Posterior cingulate gyrus (tissue), 11 donors: ENCODE measurements around the gene ERO1A.
"Not testable (repeated sequence)": the region's sequence is repeated elsewhere in the genome, so short reads cannot be mapped to it uniquely, and the experiment has no call there.

Experiments
- DNase-seq, 10 donors: peaks; one replicate each; pipeline versions ENCODE4 v3.0.0 to v3.0.0-alpha.2; 2020 to 2021; ENCODE audit warnings: mixed read lengths in 3 of 10
- intact Hi-C: fragments of 100-400 bp; cut with DNase I; formaldehyde crosslinking; loops from one replicate; pipeline ENCODE4 v1.15.1; 2023

The ERO1A gene, protein sequence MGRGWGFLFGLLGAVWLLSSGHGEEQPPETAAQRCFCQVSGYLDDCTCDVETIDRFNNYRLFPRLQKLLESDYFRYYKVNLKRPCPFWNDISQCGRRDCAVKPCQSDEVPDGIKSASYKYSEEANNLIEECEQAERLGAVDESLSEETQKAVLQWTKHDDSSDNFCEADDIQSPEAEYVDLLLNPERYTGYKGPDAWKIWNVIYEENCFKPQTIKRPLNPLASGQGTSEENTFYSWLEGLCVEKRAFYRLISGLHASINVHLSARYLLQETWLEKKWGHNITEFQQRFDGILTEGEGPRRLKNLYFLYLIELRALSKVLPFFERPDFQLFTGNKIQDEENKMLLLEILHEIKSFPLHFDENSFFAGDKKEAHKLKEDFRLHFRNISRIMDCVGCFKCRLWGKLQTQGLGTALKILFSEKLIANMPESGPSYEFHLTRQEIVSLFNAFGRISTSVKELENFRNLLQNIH

DNA sequence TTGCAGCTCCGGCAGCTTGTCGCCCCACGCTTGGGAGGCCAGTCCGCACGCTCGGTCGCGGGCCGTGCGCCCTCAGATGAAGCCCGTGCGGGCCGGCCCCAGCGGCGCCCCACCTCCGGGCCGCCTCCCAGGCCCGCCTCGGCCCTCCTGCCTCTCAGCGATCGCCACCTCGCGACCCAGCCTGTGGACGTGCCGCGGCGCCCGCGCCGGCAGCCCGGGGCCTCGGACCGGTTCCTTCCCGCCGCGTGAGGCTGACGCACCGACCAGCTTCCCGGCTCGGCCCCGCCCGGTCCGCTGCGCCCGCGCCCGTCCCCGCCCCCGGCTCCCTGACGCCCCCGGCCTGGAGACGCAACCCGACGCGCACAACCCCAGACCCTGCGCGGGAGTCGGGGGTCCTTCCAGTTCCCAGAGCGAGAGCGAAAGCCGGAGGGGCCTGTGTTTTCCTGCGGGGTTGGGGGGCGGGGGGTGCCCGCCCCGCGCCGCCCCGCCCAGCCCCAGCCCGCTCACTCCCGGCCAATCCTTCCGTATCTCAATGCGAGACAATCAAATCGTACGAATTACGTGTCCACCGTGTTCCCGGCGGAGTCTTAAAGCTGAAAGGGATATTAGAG lies at the start of gene ERO1A:
Gene ERO1A (minus strand): TSS at position 78 of the 611 bp plus-strand sequence. CDS start 77 bp downstream, at position 1.
- intact Hi-C loops = no loop called here
- peak; percentile 46 to 95 (median 72) for DNase-seq

DNA sequence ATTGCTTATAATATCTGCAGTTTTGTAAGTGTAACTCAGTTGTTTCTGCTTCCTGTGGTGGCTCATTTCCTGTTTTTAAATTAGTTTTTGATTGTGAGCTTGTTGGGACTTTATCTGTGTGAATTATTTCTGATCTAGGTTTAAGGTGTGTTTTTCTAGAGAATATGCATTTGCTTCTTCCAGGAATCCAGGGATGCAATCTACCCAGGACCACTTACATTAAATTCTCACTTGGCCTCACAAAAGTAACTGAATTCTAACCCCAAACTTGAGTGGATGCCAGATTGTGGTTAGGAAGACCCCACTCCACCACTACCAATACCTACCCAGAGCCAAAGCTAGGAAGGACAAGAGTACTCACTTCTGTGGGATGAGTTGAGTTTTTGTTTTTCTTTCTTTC lies 46.5 kb upstream of the ERO1A start:
- intact Hi-C loops = no loop called here
- DNase-seq = no peak

DNA sequence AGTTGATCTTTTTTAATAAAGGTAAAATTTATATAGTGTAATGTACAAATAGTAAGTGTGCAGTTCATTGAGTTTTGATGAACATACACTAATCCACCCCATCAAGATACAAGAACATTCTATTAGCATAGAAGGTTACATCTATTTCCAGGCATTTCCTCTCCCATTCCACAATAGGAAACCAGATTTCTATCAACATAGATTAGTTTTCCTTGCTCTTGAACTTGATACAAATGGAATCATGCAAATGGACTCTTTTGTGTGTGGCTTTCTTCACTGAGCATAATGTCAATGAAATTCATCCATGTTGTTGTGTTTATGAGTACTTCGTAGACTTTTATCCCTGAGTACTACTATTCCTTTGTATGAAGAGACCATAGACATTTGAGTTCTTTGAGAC lies 45.4 kb upstream of the ERO1A start:
- DNase-seq = no peak
- intact Hi-C loops = no loop called here

DNA sequence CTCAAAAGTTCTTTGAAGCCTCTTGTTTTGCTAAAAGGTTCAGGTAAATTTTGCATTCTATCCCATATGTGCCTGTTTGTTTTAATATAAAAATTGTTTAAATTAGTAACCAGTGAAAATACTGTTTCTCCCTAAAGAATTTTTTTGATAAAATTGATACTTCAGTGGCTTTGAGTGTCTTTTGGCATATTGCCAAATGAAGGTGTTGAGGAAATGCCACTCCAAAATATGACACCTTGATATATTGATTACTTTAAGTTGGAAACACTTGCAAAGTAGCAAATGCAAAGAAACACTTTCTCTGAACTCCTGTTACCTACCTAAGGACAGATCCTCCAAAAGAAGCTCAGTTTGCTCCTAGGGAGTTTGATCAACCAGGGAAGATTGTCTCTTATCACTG lies 43.1 kb upstream of the ERO1A start:
- intact Hi-C loops = no loop called here
- DNase-seq = no peak

DNA sequence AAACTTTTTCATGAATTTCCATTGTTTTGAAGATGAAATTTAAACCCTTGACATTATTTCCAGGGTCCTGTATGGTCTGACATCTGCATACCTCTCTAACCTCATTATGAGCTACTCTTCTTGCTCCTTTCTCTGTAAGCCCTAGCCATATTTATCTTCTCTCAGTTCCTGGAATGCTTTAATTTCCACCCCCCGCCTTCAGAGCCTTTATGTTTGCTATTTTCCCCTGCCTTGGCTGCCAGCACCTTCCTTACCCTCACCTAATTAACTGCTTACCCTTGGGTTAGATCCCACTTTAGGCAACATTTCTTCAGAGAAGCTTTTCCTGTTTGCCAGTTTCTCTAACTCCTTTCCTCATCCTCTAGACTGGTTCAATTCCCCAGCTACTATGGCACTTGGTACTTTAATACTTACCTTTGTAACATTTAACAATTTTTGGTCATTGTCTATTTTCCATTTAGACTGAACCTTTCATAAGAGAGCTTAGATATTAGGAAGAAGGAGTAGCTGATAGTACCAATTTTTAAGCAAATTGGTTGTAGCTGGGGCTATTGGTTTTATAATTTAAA lies 40.6 kb upstream of the ERO1A start:
- no peak for DNase-seq
- intact Hi-C loops = no loop called here

DNA sequence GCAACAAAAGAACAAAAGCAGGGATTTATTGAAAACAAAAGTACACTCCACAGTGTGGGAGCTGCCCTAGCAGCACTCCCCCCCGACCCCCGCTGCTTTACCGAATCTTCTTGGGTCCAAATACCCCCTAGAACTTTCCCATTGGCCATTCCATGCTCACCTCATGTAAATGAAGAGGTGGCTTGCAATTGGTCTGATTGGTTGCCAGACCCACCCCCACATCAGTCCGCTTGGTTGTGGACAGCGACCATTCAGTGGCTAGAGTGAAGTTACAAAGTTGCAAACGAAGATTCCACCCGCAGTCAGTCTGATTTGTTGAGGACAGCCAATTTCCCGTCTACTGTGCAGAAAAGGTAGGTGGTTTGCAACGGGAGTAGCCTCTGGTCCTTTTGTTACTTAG lies 38.5 kb upstream of the ERO1A start:
- intact Hi-C loops = loop anchor here (5.0 kb wide), 1 partner anchor 58 kb away; the partner anchor contains the start of gene GNPNAT1
- no peak for DNase-seq

DNA sequence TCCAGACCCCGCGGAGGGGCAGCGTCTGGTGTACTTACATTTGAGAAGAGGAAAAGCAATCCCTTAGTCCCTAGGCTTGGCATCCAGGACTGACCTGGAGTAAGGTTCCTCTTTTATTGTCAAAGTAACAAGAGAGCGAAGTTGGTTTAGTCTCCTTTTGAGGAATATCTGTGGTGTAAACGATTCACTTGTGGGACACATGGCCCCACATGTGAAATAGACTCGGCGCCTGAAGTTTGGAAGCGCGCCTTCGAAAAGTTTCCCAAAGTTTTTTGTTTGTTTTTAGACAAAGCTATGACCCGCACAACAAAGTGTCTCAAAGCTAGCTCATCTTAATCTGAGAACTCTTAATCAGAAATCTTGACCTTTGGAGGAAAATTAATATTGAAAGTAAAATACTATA lies 35.4 kb upstream of the ERO1A start:
- no peak for DNase-seq
- intact Hi-C loops = loop anchor here (5.0 kb wide), 1 partner anchor 62 kb away; the partner anchor contains the start of gene GNPNAT1

DNA sequence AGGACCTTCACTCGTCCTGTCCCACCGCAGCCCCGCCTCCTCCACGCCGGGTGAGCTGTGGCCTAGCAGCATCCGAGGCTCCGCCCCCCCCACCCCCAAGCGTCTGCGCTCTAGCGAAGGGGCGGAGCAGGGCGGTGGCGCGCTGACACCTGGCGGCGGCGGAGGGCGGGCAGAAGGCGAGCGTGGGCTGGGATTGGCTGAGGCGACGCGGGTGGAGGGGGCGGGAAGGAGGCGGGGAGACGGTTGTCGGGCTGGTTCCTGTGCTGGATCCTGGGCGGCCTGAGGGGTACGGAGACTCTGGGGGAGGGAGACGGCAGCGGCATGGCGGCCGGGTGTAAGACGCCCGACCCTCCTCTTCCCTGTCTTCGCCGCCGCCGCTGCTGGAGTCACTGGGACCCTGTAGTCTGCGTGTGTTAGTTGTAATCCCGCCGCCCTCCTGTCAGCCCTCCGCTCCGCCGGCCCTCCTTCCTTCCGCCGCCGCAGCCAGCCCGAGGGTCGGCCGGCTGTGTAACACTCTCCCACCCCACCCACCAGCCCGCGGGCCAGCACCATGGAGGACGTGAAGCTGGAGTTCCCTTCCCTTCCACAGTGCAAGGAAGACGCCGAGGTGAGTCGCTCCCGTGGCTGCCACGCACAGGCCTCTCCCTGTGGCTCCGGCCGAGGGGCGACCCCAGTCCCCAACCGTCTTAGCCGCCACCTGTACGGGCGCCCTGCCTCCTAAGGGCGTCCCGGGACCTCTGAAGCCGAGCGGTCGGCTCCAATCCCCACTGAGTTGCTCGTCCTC lies 34.8 kb upstream of the ERO1A start, which contains the start of gene STYX:
Gene STYX (plus strand): TSS at position 242 of the 784 bp plus-strand sequence. CDS start 309 bp downstream, at position 551.
- intact Hi-C loops = loop anchor here (1.0 to 5.0 kb wide), 2 partner anchors 23 to 62 kb away; partner anchors contain the start of genes GNPNAT1 and PSMC6

DNA sequence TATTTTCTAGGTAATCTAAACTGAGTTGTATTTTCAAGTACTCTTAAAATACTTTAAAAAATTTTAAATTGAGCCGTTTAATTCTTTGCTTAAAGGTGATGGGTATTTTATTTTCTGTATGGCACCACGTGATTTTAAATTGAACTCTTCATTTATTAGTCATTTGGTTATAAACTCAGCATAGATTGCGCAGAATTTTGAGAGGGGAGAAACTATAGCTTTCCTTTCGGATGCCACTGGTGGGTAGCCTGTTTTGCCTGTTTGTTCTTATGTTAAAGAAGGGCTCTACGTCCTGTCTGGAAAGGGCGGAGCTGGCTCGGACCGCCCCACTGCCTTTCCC lies 34.2 kb upstream of the ERO1A start:
- DNase-seq = no peak
- intact Hi-C loops = loop anchor here (1.0 kb wide), 1 partner anchor 22 kb away; the partner anchor contains the start of gene PSMC6

More for the DNA sequence above, 34.8 kb upstream of the ERO1A start, which contains the start of gene STYX:
- DNase-seq = peak; percentile 92 to 99 (median 96)

DNA sequence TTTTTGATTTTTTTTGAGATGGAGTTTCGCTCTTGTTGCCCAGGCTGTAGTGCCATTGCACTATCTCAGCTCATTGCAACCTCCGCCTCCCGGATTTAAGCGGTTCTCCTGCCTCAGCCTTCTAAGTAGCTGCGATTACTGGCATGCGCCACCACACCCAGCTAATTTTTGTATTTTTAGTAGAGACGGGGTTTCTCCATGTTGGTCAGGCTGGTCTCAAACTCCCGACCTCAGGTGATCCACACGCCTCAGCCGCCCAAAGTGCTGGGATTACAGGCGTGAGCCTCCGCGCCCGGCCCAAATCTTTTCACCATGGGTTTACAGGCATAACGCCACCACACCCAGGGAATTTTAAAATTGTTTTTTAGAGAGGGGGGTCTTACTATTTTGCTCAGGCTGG lies 33.7 kb upstream of the ERO1A start:
- intact Hi-C loops = loop anchor here (1.0 kb wide), 1 partner anchor 22 kb away; the partner anchor contains the start of gene PSMC6
- not testable (repeated sequence) for DNase-seq

DNA sequence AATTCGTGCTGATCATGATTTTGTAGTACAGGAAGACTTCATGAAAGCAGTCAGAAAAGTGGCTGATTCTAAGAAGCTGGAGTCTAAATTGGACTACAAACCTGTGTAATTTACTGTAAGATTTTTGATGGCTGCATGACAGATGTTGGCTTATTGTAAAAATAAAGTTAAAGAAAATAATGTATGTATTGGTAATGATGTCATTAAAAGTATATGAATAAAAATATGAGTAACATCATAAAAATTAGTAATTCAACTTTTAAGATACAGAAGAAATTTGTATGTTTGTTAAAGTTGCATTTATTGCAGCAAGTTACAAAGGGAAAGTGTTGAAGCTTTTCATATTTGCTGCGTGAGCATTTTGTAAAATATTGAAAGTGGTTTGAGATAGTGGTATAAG lies 32.2 kb upstream of the ERO1A start:
- intact Hi-C loops, DNase-seq: not testable (repeated sequence)

DNA sequence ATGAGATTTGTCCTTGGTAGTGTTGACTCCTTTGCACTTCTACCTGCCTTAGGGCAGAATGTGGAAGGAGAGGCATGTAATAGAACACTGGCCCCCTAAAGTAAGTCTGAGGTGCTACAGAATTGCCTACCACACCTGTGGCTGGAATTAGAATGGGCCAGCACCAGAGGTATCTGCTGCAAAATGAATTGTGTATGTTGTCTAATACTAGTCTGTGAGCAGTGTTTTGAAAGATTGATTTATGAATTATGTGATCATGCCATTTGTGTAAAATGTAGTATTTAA lies 28.9 kb upstream of the ERO1A start:
- intact Hi-C loops = no loop called here
- DNase-seq = no peak

DNA sequence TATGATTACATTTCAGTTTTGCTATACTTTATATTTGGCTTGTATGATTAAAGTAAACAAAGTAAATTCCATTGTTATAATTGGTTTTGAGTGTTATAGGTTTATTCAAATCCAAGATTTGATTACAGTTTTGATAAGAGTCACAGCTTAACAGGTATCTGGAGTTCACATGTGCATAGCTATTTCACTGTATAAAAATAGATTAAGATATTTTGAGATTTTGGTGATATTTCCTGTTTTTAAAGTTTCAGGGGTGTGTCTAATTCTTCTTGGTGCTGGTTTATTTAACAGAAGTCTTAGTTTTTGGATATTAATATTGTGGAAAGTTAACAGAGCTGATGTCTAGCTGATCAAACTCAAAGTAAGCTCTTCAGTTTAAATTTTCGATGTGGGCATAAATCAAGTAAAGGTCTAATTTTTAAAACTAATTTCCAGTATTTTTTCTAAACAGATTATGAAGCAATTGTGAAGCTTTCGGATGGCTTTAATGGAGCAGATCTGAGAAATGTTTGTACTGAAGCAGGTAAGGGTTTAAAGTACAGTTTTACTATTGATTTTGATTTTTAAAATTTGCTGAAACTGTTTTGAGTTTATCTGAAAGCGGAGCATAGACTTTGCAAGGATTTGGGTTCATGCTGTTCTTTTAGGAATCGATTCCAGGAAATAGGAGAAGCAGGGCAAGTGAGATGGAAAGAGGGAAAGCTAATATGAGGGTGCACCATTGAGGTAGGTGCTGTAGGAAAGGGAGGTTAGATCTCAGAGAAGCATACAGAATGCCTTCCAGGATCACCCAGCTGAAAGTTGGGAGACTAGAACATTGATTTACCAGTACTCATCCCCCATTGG lies 28.4 kb upstream of the ERO1A start:
- intact Hi-C loops = no loop called here
- no peak for DNase-seq

DNA sequence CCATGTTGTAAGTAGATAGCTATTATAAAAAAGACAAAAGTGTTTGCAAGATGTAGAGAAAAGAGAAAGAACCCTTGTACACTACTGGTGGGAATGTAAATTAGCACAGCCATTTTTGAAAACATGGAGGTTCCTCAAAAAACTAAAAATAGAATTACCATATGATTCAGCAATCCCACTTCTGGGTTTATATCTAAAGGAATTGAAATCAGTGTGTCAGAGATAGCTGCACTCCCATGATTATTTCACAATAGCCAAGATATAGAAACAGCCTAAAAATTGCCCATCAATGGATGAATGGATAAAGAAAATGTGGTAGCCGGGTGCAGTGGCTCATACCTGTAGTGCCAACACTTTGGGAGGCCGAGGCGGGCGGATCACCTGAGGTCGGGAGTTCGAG lies 20.8 kb upstream of the ERO1A start:
- intact Hi-C loops = no loop called here
- DNase-seq = no peak

DNA sequence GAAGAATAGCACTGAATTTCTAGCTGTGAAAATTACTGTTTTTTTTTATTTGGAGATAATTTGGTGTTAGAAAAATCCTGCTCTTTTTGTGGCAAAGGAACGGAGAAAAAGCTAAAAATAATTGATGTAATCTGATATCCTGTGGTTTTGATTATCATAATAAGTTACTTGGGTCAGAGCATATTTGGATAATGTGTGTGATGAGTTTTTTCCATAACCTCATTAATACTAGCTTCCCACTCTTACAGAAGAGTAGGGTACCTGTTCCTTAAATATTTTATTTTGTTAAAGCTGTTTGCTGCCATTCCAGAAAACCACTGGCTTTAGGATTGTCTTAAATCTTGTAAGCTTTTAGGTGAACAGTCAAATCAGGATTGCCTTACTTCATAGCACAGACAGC lies 16.3 kb upstream of the ERO1A start:
- DNase-seq = no peak
- intact Hi-C loops = no loop called here

DNA sequence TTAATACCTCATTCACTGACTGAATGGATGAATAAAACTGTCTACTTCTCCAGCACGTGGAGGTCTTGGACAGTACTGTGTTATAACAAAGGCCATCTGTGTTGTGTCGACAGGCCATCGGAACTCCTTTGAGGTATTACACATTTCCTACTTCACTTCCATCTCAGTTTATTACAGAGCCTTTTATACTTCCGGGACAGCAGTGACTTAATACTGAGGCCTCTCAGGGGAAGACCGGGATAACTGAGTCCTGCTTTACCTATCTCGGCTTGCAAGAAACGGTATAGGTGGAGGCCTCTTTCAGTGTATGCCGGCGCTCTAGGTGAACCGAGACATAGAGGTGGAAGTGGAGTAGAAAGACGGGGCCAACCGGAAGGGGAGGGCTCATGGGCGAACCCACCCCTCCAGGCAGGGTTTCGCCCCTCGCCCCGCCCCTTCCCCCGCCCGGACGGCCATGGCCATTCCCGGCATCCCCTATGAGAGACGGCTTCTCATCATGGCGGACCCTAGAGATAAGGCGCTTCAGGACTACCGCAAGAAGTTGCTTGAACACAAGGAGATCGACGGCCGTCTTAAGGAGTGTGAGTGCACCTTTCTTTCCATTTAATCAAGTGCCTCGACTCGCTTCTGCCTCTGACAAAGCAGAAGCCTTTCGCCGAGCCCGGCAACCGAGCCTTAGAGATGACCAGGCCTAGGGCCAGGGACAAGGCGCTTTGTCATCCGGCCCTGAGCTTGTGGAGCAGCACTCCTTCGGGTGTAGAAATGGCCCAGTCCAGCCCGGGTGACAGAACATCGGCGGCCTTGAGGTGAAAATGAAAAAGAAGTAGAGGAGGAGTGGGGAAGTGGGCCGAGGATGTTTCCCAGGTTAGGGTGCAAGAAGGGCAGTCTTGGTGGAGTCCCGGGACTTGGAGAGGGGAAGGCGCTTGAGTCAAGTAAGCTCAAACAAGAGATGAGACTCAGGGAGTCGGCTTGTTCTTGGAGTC lies 11.7 kb upstream of the ERO1A start, which contains the start of gene PSMC6:
Gene PSMC6 (plus strand): TSS at position 477 of the 983 bp plus-strand sequence. CDS start 20 bp downstream, at position 497.
- intact Hi-C loops = loop anchor here (1.0 to 5.0 kb wide), 2 partner anchors 22 to 155 kb away; partner anchors contain the start of genes GPR137C and TXNDC16
- DNase-seq = peak; percentile 90 to 99 (median 94)

DNA sequence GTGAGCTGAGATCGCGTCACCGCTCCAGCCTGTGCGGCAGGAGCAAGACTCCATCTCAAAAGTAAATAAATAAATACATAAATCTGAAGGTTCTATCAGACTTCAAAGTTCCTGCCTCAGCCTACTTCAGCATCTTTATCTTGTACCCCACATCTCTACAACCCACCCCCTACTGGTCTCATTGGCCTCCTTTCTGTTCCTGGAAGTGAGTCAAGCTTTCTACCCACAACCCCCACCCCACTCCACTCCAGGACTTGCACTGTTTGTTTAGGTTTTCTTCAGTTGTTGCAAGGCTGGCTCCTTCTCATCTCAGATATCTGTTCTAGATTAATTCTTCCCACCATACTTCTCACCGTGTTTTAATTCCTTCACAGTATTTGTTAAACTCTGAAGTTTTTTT lies 10.9 kb upstream of the ERO1A start:
- DNase-seq = no peak
- intact Hi-C loops = loop anchor here (5.0 kb wide), 1 partner anchor 154 kb away; the partner anchor contains the start of genes GPR137C and TXNDC16

DNA sequence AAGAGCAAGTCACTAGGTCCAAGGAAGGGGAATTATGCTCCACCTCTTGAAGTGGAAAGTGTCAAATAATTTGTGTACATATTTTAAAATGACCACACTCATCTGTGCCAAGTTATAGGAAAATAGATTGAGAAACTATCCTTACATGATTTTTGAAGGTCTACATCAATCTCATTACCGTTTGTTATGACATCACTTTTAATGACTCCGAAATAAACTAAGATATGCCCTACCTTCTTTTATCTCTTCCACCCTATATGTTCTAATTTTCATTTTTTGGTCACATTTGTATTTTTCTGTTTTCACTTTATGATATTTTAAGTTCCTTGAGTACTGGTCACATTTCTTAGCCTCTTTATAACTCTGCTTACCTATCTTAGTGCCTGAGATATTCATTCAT lies 8.3 kb upstream of the ERO1A start:
- intact Hi-C loops = no loop called here
- no peak for DNase-seq
